HUES48 (cell line): ENCODE data around the gene RALGPS2.
A peak's percentile ranks its signal among the peaks of the same experiment; 100 is the strongest.

Experiments used
- H3K27ac ChIP-seq: one replicate; pipeline ENCODE4 v1.7.0; 2013; ENCODE audit warnings: low read depth, low read length, inconsistent platforms
- H3K27me3 ChIP-seq: 2 replicates; pipeline ENCODE4 v1.6.1; 2013; ENCODE audit warnings: mild to moderate bottlenecking, low read length; ENCODE audit not compliant: control insufficient read depth, insufficient read depth
- H3K36me3 ChIP-seq: 2 replicates; pipeline ENCODE4 v1.6.1; 2013; ENCODE audit warnings: low read length; ENCODE audit not compliant: control insufficient read depth, insufficient read depth
- H3K4me1 ChIP-seq: 2 replicates; pipeline ENCODE4 v1.6.1; 2013; ENCODE audit warnings: mild to moderate bottlenecking, low read length; ENCODE audit not compliant: control insufficient read depth, insufficient read depth
- H3K4me3 ChIP-seq: 2 replicates; pipeline ENCODE4 v1.5.1; 2013; ENCODE audit warnings: mild to moderate bottlenecking, low read depth, low read length
- H3K9ac ChIP-seq: 2 replicates; pipeline ENCODE4 v1.6.1; 2013; ENCODE audit warnings: mild to moderate bottlenecking, low read depth, low read length, moderate library complexity
- H3K9me3 ChIP-seq: 2 replicates; pipeline ENCODE4 v1.6.1; 2013; ENCODE audit warnings: low read length; ENCODE audit not compliant: control insufficient read depth, insufficient read depth

RALGPS2 gene

DNA sequence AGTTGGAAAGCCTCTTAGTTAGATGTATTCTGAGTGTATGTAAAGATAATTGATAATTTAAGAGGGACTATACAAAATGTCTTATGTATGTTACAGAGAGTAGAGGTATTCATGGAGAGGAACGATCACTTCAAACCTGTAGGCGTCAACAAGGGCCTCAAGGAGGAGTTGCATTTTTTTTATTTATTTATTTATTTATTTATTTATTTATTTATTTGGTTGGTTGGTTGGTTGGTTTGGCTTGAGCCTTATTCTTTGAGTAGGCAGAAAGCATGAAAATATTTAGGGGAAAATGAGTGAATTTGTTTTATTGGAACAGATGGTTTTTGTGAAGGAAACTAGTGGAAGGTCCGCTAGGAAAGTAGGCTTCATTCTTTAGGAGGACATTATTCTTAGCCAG, 137.4 kb downstream of the RALGPS2 start:
- Histone ChIP-seq H3K27me3 (no peaks in the 10 kb centered on the region), H3K9me3 (no peaks in the 10 kb centered on the region), H3K4me1 (no peaks in the 10 kb centered on the region; the same call in 1 of the 2 replicates), H3K4me3 (no peak overlapping the region), H3K36me3 (no peaks in the 10 kb centered on the region), H3K27ac (no peak overlapping the region), H3K9ac (no peak overlapping the region)

- Histone ChIP-seq H3K9ac (no peak overlapping the region), H3K27me3 (no peaks in the 10 kb centered on the region), H3K4me3 (no peak overlapping the region), H3K27ac (no peak overlapping the region), H3K36me3 (no peaks in the 10 kb centered on the region), H3K9me3 (no peaks in the 10 kb centered on the region), H3K4me1 (no peaks in the 10 kb centered on the region; the same call in 1 of the 2 replicates)
These were observed 137.8 kb downstream of the RALGPS2 start for GRCh38 chr1:178862864-178863263.

- Histone ChIP-seq H3K27me3 (no peaks in the 10 kb centered on the region), H3K27ac (no peak overlapping the region), H3K4me1 (peaks cover 11% of the 10 kb centered on the region), H3K9me3 (no peaks in the 10 kb centered on the region), H3K36me3 (no peaks in the 10 kb centered on the region), H3K9ac (no peak overlapping the region), H3K4me3 (no peak overlapping the region)
These were observed 139.3 kb downstream of the RALGPS2 start for GRCh38 chr1:178864326-178864725.

DNA sequence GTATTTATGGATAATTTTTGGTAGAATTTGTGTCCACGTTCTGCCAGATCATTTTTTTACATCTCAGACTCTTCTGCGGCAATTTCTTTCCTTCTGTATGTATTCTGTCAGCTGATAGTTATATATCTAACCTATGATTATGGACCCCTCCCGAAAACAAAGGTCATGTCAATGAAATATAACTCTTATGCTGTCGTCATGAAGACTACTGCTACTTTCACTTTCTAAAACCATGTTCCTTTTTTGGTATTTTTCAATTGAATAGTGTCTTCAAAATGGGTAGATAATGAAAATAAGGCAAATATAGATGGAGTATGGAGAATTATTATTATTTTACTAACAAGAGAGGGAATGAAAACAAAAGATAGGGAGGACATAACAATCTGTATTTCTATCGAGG, 142.6 kb downstream of the RALGPS2 start:
- peaks cover 35% of the 10 kb centered on the region for H3K4me1 ChIP-seq
- H3K27ac ChIP-seq = no peak overlapping the region
- no peaks in the 10 kb centered on the region for H3K36me3 ChIP-seq
- no peaks in the 10 kb centered on the region for H3K27me3 ChIP-seq
- H3K9me3 ChIP-seq = no peaks in the 10 kb centered on the region
- no peak overlapping the region for H3K4me3 ChIP-seq
- H3K9ac ChIP-seq = no peak overlapping the region

- H3K27ac ChIP-seq = peak overlapping the region; percentile 68
- no peaks in the 10 kb centered on the region for H3K36me3 ChIP-seq
- peaks cover 35% of the 10 kb centered on the region for H3K4me1 ChIP-seq
- H3K9me3 ChIP-seq = no peaks in the 10 kb centered on the region
- H3K9ac ChIP-seq = no peak overlapping the region
- H3K4me3 ChIP-seq = peak overlapping the region; percentile 25; the same call in 1 of the 2 replicates
- no peaks in the 10 kb centered on the region for H3K27me3 ChIP-seq
These were observed 143.7 kb downstream of the RALGPS2 start for GRCh38 chr1:178868706-178869105.

DNA sequence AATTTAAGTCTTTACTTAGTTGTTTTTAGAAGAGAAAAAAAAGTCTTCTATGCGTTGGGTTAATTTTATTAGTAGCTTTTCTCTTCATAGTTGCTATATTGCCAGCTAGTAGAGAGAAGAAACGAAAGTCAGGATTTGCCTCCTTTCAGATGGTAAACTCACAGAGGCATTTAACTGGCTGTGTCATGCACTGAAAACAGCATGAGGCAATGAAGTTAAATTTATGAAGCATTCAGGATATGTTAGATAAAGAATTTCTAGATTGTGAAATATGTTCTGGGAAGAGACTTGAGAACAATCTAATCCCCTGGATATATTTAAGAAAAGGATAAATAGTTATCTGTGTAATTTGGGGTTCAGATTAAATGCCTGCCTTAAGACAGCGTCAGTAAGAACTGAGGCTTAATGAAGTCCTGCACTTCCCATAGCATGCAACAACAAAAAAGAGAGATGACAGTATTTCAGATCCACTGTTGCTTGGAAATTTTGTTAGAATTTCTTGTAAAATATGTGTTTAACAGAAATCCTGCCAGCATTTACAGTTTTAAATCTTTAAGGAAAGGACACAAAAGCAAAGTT, 144.2 kb downstream of the RALGPS2 start:
- no peaks in the 10 kb centered on the region for H3K9me3 ChIP-seq
- H3K4me1 ChIP-seq = peaks cover 35% of the 10 kb centered on the region
- H3K36me3 ChIP-seq = no peaks in the 10 kb centered on the region
- H3K4me3 ChIP-seq = peak overlapping the region; percentile 25; the same call in 1 of the 2 replicates
- H3K27me3 ChIP-seq = no peaks in the 10 kb centered on the region
- H3K27ac ChIP-seq = peak overlapping the region; percentile 68
- H3K9ac ChIP-seq = no peak overlapping the region

DNA sequence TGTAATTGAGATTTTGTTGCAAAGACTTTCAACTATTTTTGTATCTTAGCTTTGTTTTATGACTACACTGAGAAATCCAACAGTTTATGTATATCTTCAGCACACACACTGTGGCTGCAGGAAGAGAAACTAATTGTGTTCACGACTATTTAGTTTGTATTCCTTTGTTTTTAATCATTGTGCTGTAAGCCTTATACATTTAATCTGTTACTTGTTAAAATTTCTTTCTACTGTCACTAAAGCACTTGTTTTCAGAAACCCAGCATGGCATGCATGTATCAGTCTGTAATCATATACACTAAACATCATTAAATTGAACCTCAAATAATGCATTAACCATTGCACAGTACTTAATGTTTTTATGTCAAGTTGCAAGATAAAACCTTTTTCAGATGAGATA, 145.2 kb downstream of the RALGPS2 start:
- H3K9me3 ChIP-seq = no peaks in the 10 kb centered on the region
- peak overlapping the region; percentile 3 for H3K27ac ChIP-seq
- no peaks in the 10 kb centered on the region for H3K27me3 ChIP-seq
- peaks cover 35% of the 10 kb centered on the region for H3K4me1 ChIP-seq
- no peaks in the 10 kb centered on the region for H3K36me3 ChIP-seq
- H3K4me3 ChIP-seq = no peak overlapping the region
- no peak overlapping the region for H3K9ac ChIP-seq

DNA sequence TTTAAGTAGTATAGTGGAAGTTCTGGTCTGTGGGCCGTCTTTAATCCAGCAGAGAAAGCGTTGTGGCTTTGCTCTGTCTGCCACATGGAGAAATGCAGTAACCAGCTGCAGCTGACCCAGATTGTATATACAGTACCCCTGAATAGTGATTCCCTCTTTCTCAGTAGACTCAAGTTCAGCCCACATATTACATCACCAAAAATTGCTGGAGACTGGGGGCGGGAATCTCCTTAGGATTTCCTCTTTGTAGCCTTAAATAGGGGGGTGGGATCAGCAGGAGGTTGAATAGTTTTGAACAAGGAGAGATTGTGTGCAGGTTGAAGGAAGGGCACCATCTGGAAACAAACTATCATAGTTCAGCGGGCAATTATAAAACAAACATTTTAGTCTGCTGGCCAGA, 145.9 kb downstream of the RALGPS2 start, which contains the start of gene ANGPTL1:
TSS of gene ANGPTL1 (minus strand) at position 134 of the 400 bp plus-strand sequence. CDS start 5,301 bp downstream, outside the sequence.
- no peaks in the 10 kb centered on the region for H3K27me3 ChIP-seq
- no peaks in the 10 kb centered on the region for H3K36me3 ChIP-seq
- peak within 1 kb of the TSS; percentile 66 for H3K27ac ChIP-seq
- no peak within 1 kb of the TSS for H3K4me3 ChIP-seq
- no peak within 1 kb of the TSS for H3K9ac ChIP-seq
- H3K4me1 ChIP-seq = peaks cover 35% of the 10 kb centered on the region
- H3K9me3 ChIP-seq = no peaks in the 10 kb centered on the region

- Histone ChIP-seq H3K27me3 (no peaks in the 10 kb centered on the region), H3K36me3 (no peaks in the 10 kb centered on the region), H3K9me3 (no peaks in the 10 kb centered on the region), H3K4me1 (peaks cover 35% of the 10 kb centered on the region), H3K4me3 (no peak overlapping the region), H3K27ac (peak overlapping the region; percentile 66), H3K9ac (no peak overlapping the region)
These were observed 146.7 kb downstream of the RALGPS2 start for GRCh38 chr1:178871551-178872320.

DNA sequence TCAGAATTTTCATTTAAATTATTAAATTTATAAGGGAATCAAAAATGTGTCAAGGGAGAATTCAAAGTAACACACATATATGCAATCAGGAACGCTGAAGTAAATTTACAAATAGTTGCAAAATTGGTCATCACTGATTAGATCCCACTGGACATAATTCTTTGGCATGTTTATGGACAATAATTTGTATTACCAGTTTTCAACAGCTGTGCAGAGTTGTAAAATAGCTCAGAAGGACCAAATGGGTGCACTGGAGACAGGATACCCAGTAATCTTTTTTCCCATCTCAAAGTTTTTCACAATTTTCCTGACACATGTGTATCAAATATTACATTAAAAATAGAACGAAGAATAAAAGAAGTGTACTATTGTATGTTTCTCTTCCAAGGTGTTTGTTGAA, 149.9 kb downstream of the RALGPS2 start:
- peaks cover 18% of the 10 kb centered on the region for H3K4me1 ChIP-seq

GRCh38 chr1:178875936-178876335, 150.9 kb downstream of the RALGPS2 start:
- Histone ChIP-seq H3K9me3 (no peaks in the 10 kb centered on the region), H3K27me3 (no peaks in the 10 kb centered on the region), H3K4me1 (peaks cover 9% of the 10 kb centered on the region), H3K4me3 (no peak overlapping the region), H3K27ac (no peak overlapping the region), H3K9ac (no peak overlapping the region), H3K36me3 (0 out of 2 replicates have a peak, but pooled peaks cover 3% of the 10 kb centered on the region)

More for the DNA sequence above, 149.9 kb downstream of the RALGPS2 start:
- Histone ChIP-seq H3K27ac (no peak overlapping the region), H3K9ac (no peak overlapping the region), H3K36me3 (no peaks in the 10 kb centered on the region), H3K27me3 (no peaks in the 10 kb centered on the region), H3K9me3 (no peaks in the 10 kb centered on the region), H3K4me3 (no peak overlapping the region)
